Measurements from ENCODE around the gene ITIH1.

ITIH1 gene

DNA sequence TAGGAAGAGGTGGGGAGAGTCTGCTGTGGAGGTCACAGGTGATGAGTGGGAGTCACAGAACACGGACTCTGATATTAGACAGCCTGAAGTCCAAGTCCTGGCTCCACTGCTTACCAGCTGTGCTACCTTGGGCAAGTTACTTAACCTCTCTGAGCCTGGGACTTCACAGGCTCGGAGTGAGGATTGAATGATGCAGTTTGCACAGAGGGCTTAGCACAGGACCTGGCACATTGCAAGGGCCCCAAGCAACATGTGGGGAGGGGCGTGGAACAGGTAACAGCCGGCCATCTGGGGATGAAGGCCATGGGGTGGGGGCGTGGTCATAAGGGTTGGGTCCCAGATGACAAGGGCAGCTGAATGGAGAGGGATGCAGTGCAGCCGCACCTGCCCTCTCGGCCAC is 12.9 kb downstream of the ITIH1 start:
- H3K27ac ChIP-seq (ENCODE audit: low read depth, low read length), result no peak overlapping the region

DNA sequence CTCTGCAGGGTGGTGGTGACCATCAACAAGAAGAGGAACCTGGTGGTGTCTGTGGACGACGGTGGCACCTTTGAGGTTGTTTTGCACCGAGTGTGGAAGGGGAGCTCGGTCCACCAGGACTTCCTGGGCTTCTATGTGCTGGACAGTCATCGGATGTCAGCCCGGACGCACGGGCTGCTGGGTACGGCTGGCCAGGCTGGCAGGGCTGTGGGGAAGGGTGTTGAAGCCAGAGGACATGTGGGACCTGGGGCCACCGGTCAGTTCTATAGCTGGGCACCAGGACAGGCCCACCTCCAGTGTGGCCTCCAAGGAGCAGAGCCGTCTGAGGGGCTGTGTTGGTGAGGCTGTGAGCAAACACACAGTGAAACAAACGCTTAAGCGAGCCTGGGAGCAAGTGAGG is 13.3 kb downstream of the ITIH1 start:
- Histone ChIP-seq H3K9me3 (ENCODE audit: control insufficient read depth in 1 of 2, low read length in 2 of 2) (no peaks in the 10 kb centered on the region), H3K36me3 (ENCODE audit: control insufficient read depth in 1 of 2, insufficient read depth in 2 of 2, low read length in 2 of 2) (no peaks in the 10 kb centered on the region), H3K27me3 (ENCODE audit: control insufficient read depth in 1 of 2, insufficient read depth in 2 of 2, low read length in 2 of 2) (no peaks in the 10 kb centered on the region), H3K9ac (ENCODE audit: low read depth in 1 of 2, low read length in 2 of 2) (no peak overlapping the region), H3K4me1 (ENCODE audit: control insufficient read depth in 1 of 2, insufficient read depth in 2 of 2, low read length in 2 of 2) (no peaks in the 10 kb centered on the region), H3K4me3 (ENCODE audit: low read depth in 1 of 2, low read length in 2 of 2) (no peak overlapping the region), H3K27ac (ENCODE audit: low read depth, low read length) (no peak overlapping the region)

More for the DNA sequence above, 12.9 kb downstream of the ITIH1 start:
- no peaks in the 10 kb centered on the region for H3K4me1 ChIP-seq (ENCODE audit: control insufficient read depth in 1 of 2, insufficient read depth in 2 of 2, low read length in 2 of 2)
- no peaks in the 10 kb centered on the region for H3K36me3 ChIP-seq (ENCODE audit: control insufficient read depth in 1 of 2, insufficient read depth in 2 of 2, low read length in 2 of 2)
- no peaks in the 10 kb centered on the region for H3K9me3 ChIP-seq (ENCODE audit: control insufficient read depth in 1 of 2, low read length in 2 of 2)
- no peaks in the 10 kb centered on the region for H3K27me3 ChIP-seq (ENCODE audit: control insufficient read depth in 1 of 2, insufficient read depth in 2 of 2, low read length in 2 of 2)
- H3K9ac ChIP-seq (ENCODE audit: low read depth in 1 of 2, low read length in 2 of 2), result no peak overlapping the region
- no peak overlapping the region for H3K4me3 ChIP-seq (ENCODE audit: low read depth in 1 of 2, low read length in 2 of 2)

DNA sequence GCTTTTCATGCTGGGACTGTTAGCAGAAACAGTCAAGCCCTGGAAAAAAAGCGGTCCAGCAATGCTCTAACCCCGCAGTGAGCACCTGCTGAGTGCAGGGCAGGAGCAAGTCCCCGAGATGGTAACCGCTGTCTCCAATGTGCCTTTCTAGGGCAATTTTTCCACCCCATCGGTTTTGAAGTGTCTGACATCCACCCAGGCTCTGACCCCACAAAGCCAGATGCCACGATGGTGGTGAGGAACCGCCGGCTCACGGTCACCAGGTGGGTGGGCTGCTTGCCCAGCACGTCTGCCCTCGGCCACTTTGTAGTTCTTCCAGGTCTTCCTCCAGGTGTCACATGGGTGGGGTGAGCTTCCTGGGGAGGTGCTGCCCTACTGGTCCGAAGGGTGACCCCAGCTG is 14.0 kb downstream of the ITIH1 start:
- no peaks in the 10 kb centered on the region for H3K36me3 ChIP-seq (ENCODE audit: control insufficient read depth in 1 of 2, insufficient read depth in 2 of 2, low read length in 2 of 2)

DNA sequence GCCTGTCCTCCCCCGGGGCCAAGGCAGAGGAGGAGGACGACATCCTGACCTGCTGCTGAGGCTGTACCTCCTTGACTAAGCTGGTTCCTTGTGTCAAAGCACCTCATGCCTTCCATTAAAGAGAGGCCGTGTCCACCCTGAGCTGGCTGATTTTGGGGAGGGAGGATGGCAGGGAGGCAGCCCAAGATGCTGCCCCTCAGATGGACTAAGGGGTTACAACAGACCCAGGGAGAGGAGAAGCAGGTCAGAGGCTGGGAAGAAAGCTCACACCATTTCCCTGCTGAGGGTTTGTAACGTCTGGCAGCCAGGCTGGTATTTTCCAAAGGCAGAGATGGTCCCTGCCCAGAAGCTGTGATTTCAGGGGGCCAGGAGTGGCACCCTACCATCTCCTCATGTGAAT is 14.5 kb downstream of the ITIH1 start:
- Histone ChIP-seq H3K4me1 (ENCODE audit: control insufficient read depth in 1 of 2, insufficient read depth in 2 of 2, low read length in 2 of 2) (no peaks in the 10 kb centered on the region), H3K9me3 (ENCODE audit: control insufficient read depth in 1 of 2, low read length in 2 of 2) (no peaks in the 10 kb centered on the region), H3K36me3 (ENCODE audit: control insufficient read depth in 1 of 2, insufficient read depth in 2 of 2, low read length in 2 of 2) (no peaks in the 10 kb centered on the region), H3K4me3 (ENCODE audit: low read depth in 1 of 2, low read length in 2 of 2) (no peak overlapping the region), H3K27ac (ENCODE audit: low read depth, low read length) (no peak overlapping the region), H3K27me3 (ENCODE audit: control insufficient read depth in 1 of 2, insufficient read depth in 2 of 2, low read length in 2 of 2) (no peaks in the 10 kb centered on the region), H3K9ac (ENCODE audit: low read depth in 1 of 2, low read length in 2 of 2) (no peak overlapping the region)

More for the DNA sequence above, 14.0 kb downstream of the ITIH1 start:
- Histone ChIP-seq H3K27me3 (ENCODE audit: control insufficient read depth in 1 of 2, insufficient read depth in 2 of 2, low read length in 2 of 2) (no peaks in the 10 kb centered on the region), H3K27ac (ENCODE audit: low read depth, low read length) (no peak overlapping the region), H3K9ac (ENCODE audit: low read depth in 1 of 2, low read length in 2 of 2) (no peak overlapping the region), H3K4me3 (ENCODE audit: low read depth in 1 of 2, low read length in 2 of 2) (no peak overlapping the region), H3K4me1 (ENCODE audit: control insufficient read depth in 1 of 2, insufficient read depth in 2 of 2, low read length in 2 of 2) (no peaks in the 10 kb centered on the region), H3K9me3 (ENCODE audit: control insufficient read depth in 1 of 2, low read length in 2 of 2) (no peaks in the 10 kb centered on the region)

- H3K27me3 ChIP-seq (ENCODE audit: control insufficient read depth in 1 of 2, insufficient read depth in 2 of 2, low read length in 2 of 2), result no peaks in the 10 kb centered on the region
- H3K27ac ChIP-seq (ENCODE audit: low read depth, low read length), result no peak overlapping the region
- no peaks in the 10 kb centered on the region for H3K9me3 ChIP-seq (ENCODE audit: control insufficient read depth in 1 of 2, low read length in 2 of 2)
- H3K36me3 ChIP-seq (ENCODE audit: control insufficient read depth in 1 of 2, insufficient read depth in 2 of 2, low read length in 2 of 2), result no peaks in the 10 kb centered on the region
- H3K4me3 ChIP-seq (ENCODE audit: low read depth in 1 of 2, low read length in 2 of 2), result no peak overlapping the region
- no peak overlapping the region for H3K9ac ChIP-seq (ENCODE audit: low read depth in 1 of 2, low read length in 2 of 2)
- no peaks in the 10 kb centered on the region for H3K4me1 ChIP-seq (ENCODE audit: control insufficient read depth in 1 of 2, insufficient read depth in 2 of 2, low read length in 2 of 2)
Measured at GRCh38 chr3:52792413-52792812, 15.0 kb downstream of the ITIH1 start.

- Histone ChIP-seq H3K4me3 (ENCODE audit: low read depth in 1 of 2, low read length in 2 of 2) (no peak overlapping the region), H3K9ac (ENCODE audit: low read depth in 1 of 2, low read length in 2 of 2) (no peak overlapping the region), H3K27me3 (ENCODE audit: control insufficient read depth in 1 of 2, insufficient read depth in 2 of 2, low read length in 2 of 2) (no peaks in the 10 kb centered on the region), H3K9me3 (ENCODE audit: control insufficient read depth in 1 of 2, low read length in 2 of 2) (no peaks in the 10 kb centered on the region), H3K36me3 (ENCODE audit: control insufficient read depth in 1 of 2, insufficient read depth in 2 of 2, low read length in 2 of 2) (no peaks in the 10 kb centered on the region), H3K4me1 (ENCODE audit: control insufficient read depth in 1 of 2, insufficient read depth in 2 of 2, low read length in 2 of 2) (no peaks in the 10 kb centered on the region), H3K27ac (ENCODE audit: low read depth, low read length) (no peak overlapping the region)
Measured at GRCh38 chr3:52792961-52793695, 15.7 kb downstream of the ITIH1 start.

- Histone ChIP-seq H3K9ac (ENCODE audit: low read depth in 1 of 2, low read length in 2 of 2) (no peak overlapping the region), H3K9me3 (ENCODE audit: control insufficient read depth in 1 of 2, low read length in 2 of 2) (no peaks in the 10 kb centered on the region), H3K36me3 (ENCODE audit: control insufficient read depth in 1 of 2, insufficient read depth in 2 of 2, low read length in 2 of 2) (no peaks in the 10 kb centered on the region), H3K4me3 (ENCODE audit: low read depth in 1 of 2, low read length in 2 of 2) (no peak overlapping the region), H3K27ac (ENCODE audit: low read depth, low read length) (no peak overlapping the region), H3K4me1 (ENCODE audit: control insufficient read depth in 1 of 2, insufficient read depth in 2 of 2, low read length in 2 of 2) (no peaks in the 10 kb centered on the region), H3K27me3 (ENCODE audit: control insufficient read depth in 1 of 2, insufficient read depth in 2 of 2, low read length in 2 of 2) (no peaks in the 10 kb centered on the region)
Measured at GRCh38 chr3:52793702-52794611, 16.6 kb downstream of the ITIH1 start.

GRCh38 chr3:52794612-52795099 is 17.3 kb downstream of the ITIH1 start, which contains the start of gene ITIH3:
Gene ITIH3, plus strand, starts transcription at chr3:52794796. Its CDS starts 8 bp downstream, at chr3:52794804.
- H3K9ac ChIP-seq (ENCODE audit: low read depth in 1 of 2, low read length in 2 of 2), result no peak within 1 kb of the TSS
- H3K9me3 ChIP-seq (ENCODE audit: control insufficient read depth in 1 of 2, low read length in 2 of 2), result no peaks in the 10 kb centered on the region
- no peak within 1 kb of the TSS for H3K4me3 ChIP-seq (ENCODE audit: low read depth in 1 of 2, low read length in 2 of 2)
- H3K36me3 ChIP-seq (ENCODE audit: control insufficient read depth in 1 of 2, insufficient read depth in 2 of 2, low read length in 2 of 2), result no peaks in the 10 kb centered on the region
- H3K27me3 ChIP-seq (ENCODE audit: control insufficient read depth in 1 of 2, insufficient read depth in 2 of 2, low read length in 2 of 2), result no peaks in the 10 kb centered on the region
- H3K4me1 ChIP-seq (ENCODE audit: control insufficient read depth in 1 of 2, insufficient read depth in 2 of 2, low read length in 2 of 2), result no peaks in the 10 kb centered on the region
- no peak within 1 kb of the TSS for H3K27ac ChIP-seq (ENCODE audit: low read depth, low read length)

DNA sequence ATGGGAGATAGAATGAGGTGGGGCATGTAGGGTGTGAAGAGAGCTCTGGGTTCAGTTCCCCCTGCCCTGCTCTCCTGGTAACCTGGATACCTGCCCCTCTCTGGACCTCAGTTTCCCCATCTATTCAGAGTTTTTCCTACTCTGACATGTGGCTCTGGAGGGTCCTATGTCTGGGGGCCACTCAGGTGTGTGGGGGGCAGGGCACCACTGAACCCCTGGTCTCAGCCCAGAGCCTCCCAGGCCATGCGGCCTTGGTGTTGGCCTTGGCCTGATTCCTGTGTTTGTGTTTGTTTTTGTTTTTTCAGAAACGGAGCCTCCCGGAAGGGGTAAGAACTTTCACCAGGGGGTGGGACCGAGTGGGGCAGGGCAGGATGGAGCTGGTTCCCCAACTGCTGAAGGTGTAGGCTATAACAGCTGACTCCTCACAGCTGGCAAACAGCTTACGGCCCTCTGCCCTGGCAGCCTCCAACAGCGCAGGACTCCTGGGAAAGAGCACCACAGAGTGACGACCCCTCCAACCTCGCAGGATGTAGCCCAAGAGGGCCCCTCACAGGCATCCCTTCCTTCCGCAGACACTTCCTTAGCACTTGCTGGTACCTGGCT is 18.0 kb downstream of the ITIH1 start:
- H3K4me3 ChIP-seq (ENCODE audit: low read depth in 1 of 2, low read length in 2 of 2), result no peak overlapping the region
- no peaks in the 10 kb centered on the region for H3K36me3 ChIP-seq (ENCODE audit: control insufficient read depth in 1 of 2, insufficient read depth in 2 of 2, low read length in 2 of 2)
- H3K9ac ChIP-seq (ENCODE audit: low read depth in 1 of 2, low read length in 2 of 2), result no peak overlapping the region
- no peaks in the 10 kb centered on the region for H3K9me3 ChIP-seq (ENCODE audit: control insufficient read depth in 1 of 2, low read length in 2 of 2)
- H3K27me3 ChIP-seq (ENCODE audit: control insufficient read depth in 1 of 2, insufficient read depth in 2 of 2, low read length in 2 of 2), result no peaks in the 10 kb centered on the region
- H3K4me1 ChIP-seq (ENCODE audit: control insufficient read depth in 1 of 2, insufficient read depth in 2 of 2, low read length in 2 of 2), result no peaks in the 10 kb centered on the region
- no peak overlapping the region for H3K27ac ChIP-seq (ENCODE audit: low read depth, low read length)

DNA sequence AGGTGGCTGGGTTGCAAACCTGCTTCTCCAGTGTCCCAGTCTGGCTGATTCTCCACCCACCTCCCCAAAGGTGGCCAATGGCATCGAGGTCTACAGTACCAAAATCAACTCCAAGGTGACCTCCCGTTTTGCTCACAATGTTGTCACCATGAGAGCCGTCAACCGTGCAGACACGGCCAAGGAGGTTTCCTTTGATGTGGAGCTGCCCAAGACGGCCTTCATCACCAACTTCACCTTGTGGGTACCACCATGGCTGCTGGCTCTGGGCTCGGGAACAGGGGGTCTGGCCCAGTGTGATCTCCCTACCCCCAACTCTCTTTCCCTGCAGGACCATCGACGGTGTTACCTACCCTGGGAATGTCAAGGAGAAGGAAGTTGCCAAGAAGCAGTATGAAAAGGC is 19.0 kb downstream of the ITIH1 start:
- Histone ChIP-seq H3K4me1 (ENCODE audit: control insufficient read depth in 1 of 2, insufficient read depth in 2 of 2, low read length in 2 of 2) (no peaks in the 10 kb centered on the region), H3K9ac (ENCODE audit: low read depth in 1 of 2, low read length in 2 of 2) (no peak overlapping the region), H3K4me3 (ENCODE audit: low read depth in 1 of 2, low read length in 2 of 2) (no peak overlapping the region), H3K9me3 (ENCODE audit: control insufficient read depth in 1 of 2, low read length in 2 of 2) (no peaks in the 10 kb centered on the region), H3K36me3 (ENCODE audit: control insufficient read depth in 1 of 2, insufficient read depth in 2 of 2, low read length in 2 of 2) (no peaks in the 10 kb centered on the region), H3K27ac (ENCODE audit: low read depth, low read length) (no peak overlapping the region), H3K27me3 (ENCODE audit: control insufficient read depth in 1 of 2, insufficient read depth in 2 of 2, low read length in 2 of 2) (no peaks in the 10 kb centered on the region)
